Neural progenitor cell (in vitro differentiated cells): ENCODE data around the gene FLNA. TPM values are rescaled to one million over a fixed set of nuclear protein-coding genes. Genes with fewer than 3 reads are reported as not detected.

Experiments
- DNase-seq: peaks from one replicate; pipeline ENCODE4 v3.0.0-alpha.2; 2016; ENCODE audit warnings: low spot score
- H2AFZ ChIP-seq: fragments of 200-600 bp; sonication (generic); replicated peaks from 2 replicates; pipeline ENCODE4 v1.6.1; 2016; ENCODE audit warnings: antibody characterized with exemption
- H3F3A ChIP-seq: fragments of 200-600 bp; sonication (generic); 2 replicates; pipeline ENCODE4 v1.6.1; 2016; ENCODE audit warnings: antibody characterized with exemption, low read depth
- H3K27ac ChIP-seq: fragments of 200-600 bp; sonication (generic); 2 replicates; pipeline ENCODE4 v1.5.1; 2016; ENCODE audit warnings: mild to moderate bottlenecking
- H3K27me3 ChIP-seq: fragments of 200-600 bp; sonication (generic); 2 replicates; pipeline ENCODE4 v1.6.1; 2016; ENCODE audit warnings: mild to moderate bottlenecking, moderate library complexity
- H3K36me3 ChIP-seq: fragments of 200-600 bp; sonication (generic); 2 replicates; pipeline ENCODE4 v1.5.1; 2016
- H3K4me1 ChIP-seq: fragments of 200-600 bp; sonication (generic); 2 replicates; pipeline ENCODE4 v1.6.1; 2016; ENCODE audit warnings: mixed run types
- H3K4me2 ChIP-seq: fragments of 200-600 bp; sonication (generic); 2 replicates; pipeline ENCODE4 v1.6.1; 2016
- H3K4me3 ChIP-seq: fragments of 200-600 bp; sonication (generic); 2 replicates; pipeline ENCODE4 v1.5.1; 2016
- H3K79me2 ChIP-seq: fragments of 200-600 bp; sonication (generic); 2 replicates; pipeline ENCODE4 v1.6.1; 2016; ENCODE audit warnings: low read depth
- H3K9ac ChIP-seq: fragments of 200-600 bp; sonication (generic); 2 replicates; pipeline ENCODE4 v1.6.1; 2016
- H3K9me3 ChIP-seq: fragments of 200-600 bp; sonication (generic); 2 replicates; pipeline ENCODE4 v1.5.1; 2016; ENCODE audit warnings: low read depth
- H4K20me1 ChIP-seq: fragments of 200-600 bp; sonication (generic); 2 replicates; pipeline ENCODE4 v1.6.1; 2016; ENCODE audit warnings: low read depth
- H3K27ac Mint-ChIP-seq: 3 replicates; pipeline ENCODE4 v1.8.0; 2021; ENCODE audit warnings: mixed read lengths
- H3K27me3 Mint-ChIP-seq: 2 replicates; pipeline ENCODE4 v1.8.0; 2022; ENCODE audit warnings: low read depth, mild to moderate bottlenecking, inconsistent platforms, moderate library complexity, mixed read lengths; ENCODE audit not compliant: insufficient read depth
- H3K36me3 Mint-ChIP-seq: 3 replicates; pipeline ENCODE4 v1.8.0; 2021; ENCODE audit warnings: mixed read lengths
- H3K4me1 Mint-ChIP-seq: 3 replicates; pipeline ENCODE4 v1.8.0; 2021; ENCODE audit warnings: mixed read lengths
- H3K4me3 Mint-ChIP-seq: 3 replicates; pipeline ENCODE4 v1.8.0; 2021; ENCODE audit warnings: mild to moderate bottlenecking, moderate library complexity, mixed read lengths
- H3K9me3 Mint-ChIP-seq: 3 replicates; pipeline ENCODE4 v1.8.0; 2020; ENCODE audit warnings: mixed read lengths
- EZH2 ChIP-seq: fragments of 200-600 bp; sonication (generic); IDR thresholded peaks from 2 replicates; pipeline ENCODE4 v1.6.1; 2017; ENCODE audit warnings: antibody characterized with exemption, mild to moderate bottlenecking, moderate library complexity
- EZH2phosphoT487 ChIP-seq: fragments of 200-600 bp; sonication (generic); IDR thresholded peaks from 2 replicates; pipeline ENCODE4 v1.6.1; 2017; ENCODE audit warnings: antibody characterized with exemption
- total RNA-seq: library from RNA; depleted of rRNA; stranded (reverse); fragments of >200 nt; gene quantifications from 2 replicates; pipeline ENCODE4 v1.2.3, GENCODE V29; 2015; ENCODE audit warnings: low replicate concordance
- TF ChIP-seq, protein P1 (sequence below): fragments of 200-600 bp; sonication (generic); IDR thresholded peaks from 2 replicates; pipeline ENCODE4 v1.5.1; 2017; ENCODE audit warnings: antibody characterized with exemption, mild to moderate bottlenecking

The FLNA gene
- total RNA-seq, 1 donor from 2014 or later = 189 TPM

DNA sequence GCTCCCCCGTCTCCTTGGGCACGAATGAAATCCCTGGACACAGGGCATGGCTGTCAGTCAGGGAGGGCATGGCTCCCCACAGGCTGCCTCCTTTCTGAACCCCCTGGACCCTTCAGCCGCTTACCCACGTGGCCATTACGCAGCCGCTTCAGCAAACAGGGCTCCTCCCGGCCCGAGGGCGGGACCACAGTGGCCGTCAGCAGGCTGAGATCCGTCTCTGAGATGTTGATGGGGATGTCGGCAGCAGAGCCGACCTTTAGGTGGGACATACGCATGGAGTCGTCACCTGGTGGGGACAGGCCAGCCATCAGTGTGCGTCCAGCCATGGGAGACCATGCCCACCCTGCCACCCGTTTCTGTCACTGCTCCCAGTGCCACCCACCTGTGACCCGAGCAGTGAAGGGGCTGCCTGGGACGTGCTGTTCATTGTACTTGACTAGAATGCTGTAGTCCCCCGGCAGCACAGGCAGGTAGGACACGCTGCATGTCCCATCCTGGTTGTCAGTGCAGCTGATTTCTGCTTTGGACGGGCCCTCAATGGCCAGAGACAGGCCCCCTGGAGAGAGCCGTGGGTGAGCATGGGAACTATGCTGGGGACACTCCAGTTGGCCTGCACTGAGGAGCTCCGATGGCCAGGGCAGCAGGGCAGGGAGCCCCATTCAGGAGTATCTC, 21.1 kb downstream of the FLNA start:
- H3K4me3 ChIP-seq = no peak overlapping the region
- H3K27ac Mint-ChIP-seq = no peak overlapping the region
- peaks cover 2% of the 10 kb centered on the region for H3K36me3 Mint-ChIP-seq
- H4K20me1 ChIP-seq = peaks cover 52% of the 10 kb centered on the region
- no peaks in the 10 kb centered on the region for H3K4me1 ChIP-seq
- no peaks in the 10 kb centered on the region for H3K27me3 ChIP-seq
- no peak overlapping the region for H2AFZ ChIP-seq
- no peak for TF ChIP-seq EZH2
- TF ChIP-seq, protein P1, sequence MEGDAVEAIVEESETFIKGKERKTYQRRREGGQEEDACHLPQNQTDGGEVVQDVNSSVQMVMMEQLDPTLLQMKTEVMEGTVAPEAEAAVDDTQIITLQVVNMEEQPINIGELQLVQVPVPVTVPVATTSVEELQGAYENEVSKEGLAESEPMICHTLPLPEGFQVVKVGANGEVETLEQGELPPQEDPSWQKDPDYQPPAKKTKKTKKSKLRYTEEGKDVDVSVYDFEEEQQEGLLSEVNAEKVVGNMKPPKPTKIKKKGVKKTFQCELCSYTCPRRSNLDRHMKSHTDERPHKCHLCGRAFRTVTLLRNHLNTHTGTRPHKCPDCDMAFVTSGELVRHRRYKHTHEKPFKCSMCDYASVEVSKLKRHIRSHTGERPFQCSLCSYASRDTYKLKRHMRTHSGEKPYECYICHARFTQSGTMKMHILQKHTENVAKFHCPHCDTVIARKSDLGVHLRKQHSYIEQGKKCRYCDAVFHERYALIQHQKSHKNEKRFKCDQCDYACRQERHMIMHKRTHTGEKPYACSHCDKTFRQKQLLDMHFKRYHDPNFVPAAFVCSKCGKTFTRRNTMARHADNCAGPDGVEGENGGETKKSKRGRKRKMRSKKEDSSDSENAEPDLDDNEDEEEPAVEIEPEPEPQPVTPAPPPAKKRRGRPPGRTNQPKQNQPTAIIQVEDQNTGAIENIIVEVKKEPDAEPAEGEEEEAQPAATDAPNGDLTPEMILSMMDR = no peak
- TF ChIP-seq EZH2phosphoT487 = no peak
- H3K79me2 ChIP-seq = no peaks in the 10 kb centered on the region
- peaks cover under 1% of the 10 kb centered on the region for H3K4me1 Mint-ChIP-seq
- no peak for DNase-seq
- H3K9me3 Mint-ChIP-seq = peaks cover 4% of the 10 kb centered on the region
- no peak overlapping the region for H3K4me2 ChIP-seq
- H3K27me3 Mint-ChIP-seq = peaks cover 11% of the 10 kb centered on the region
- no peak overlapping the region for H3K27ac ChIP-seq
- H3K36me3 ChIP-seq = no peaks in the 10 kb centered on the region
- H3K4me3 Mint-ChIP-seq = no peak overlapping the region
- no peak overlapping the region for H3K9ac ChIP-seq
- H3K9me3 ChIP-seq = no peaks in the 10 kb centered on the region
- peaks cover 4% of the 10 kb centered on the region for H3F3A ChIP-seq

DNA sequence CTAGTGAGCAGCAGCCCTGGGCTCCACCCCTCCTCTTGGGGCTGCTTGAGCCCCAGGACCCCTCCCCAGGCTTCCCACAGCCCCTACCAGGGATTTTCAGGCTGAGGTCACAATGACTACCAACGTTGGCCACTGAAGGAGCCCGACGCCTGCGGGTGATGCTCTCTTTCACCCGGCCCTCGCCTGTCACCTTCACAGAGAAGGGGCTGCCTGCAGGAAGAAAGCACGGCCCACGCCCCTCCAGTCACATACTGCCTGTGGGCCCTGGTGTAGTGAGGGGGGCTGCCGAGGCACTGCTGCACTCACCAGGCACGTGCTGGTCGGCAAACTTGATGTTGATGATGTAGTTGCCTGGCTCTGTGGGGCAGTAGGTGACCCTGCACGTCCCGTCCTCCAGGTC, 22.0 kb downstream of the FLNA start:
- no peak overlapping the region for H3K9ac ChIP-seq
- peaks cover 51% of the 10 kb centered on the region for H4K20me1 ChIP-seq
- no peak overlapping the region for H3K4me3 Mint-ChIP-seq
- no peak overlapping the region for H2AFZ ChIP-seq
- no peaks in the 10 kb centered on the region for H3K79me2 ChIP-seq
- H3K27ac ChIP-seq = no peak overlapping the region
- DNase-seq = no peak
- peaks cover 7% of the 10 kb centered on the region for H3F3A ChIP-seq
- H3K27ac Mint-ChIP-seq = no peak overlapping the region
- peaks cover 5% of the 10 kb centered on the region for H3K9me3 Mint-ChIP-seq
- H3K36me3 Mint-ChIP-seq = peaks cover 2% of the 10 kb centered on the region
- no peaks in the 10 kb centered on the region for H3K27me3 ChIP-seq
- H3K4me3 ChIP-seq = no peak overlapping the region
- H3K4me2 ChIP-seq = no peak overlapping the region
- TF ChIP-seq, protein P1 = no peak
- TF ChIP-seq EZH2phosphoT487 (no peak), EZH2 (no peak)
- H3K27me3 Mint-ChIP-seq = peaks cover 11% of the 10 kb centered on the region
- no peaks in the 10 kb centered on the region for H3K36me3 ChIP-seq
- peaks cover 4% of the 10 kb centered on the region for H3K4me1 Mint-ChIP-seq
- H3K4me1 ChIP-seq = no peaks in the 10 kb centered on the region
- no peaks in the 10 kb centered on the region for H3K9me3 ChIP-seq

DNA sequence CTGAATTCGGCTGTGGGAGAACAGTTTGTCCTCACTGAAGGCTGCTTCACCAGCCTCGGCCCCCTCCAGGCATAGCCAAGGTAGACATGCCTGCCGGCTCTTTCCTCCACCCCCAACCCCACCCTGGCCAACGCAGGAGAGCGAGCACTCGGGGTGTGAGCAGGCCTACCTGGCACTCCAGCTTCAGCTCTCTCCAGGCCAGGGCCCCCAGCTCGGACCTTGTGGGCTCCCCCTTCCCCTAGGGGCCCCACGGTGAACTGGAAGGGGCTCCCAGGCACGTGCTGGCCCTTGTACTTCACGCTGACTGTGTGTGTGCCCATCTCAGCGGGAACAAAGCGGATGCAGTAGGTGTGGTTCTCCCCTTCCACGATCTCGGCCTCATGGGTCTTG, 22.4 kb downstream of the FLNA start:
- H3F3A ChIP-seq = peaks cover 10% of the 10 kb centered on the region
- Mint-ChIP-seq H3K4me1 (peaks cover 9% of the 10 kb centered on the region), H3K4me3 (no peak overlapping the region), H3K27ac (no peak overlapping the region), H3K27me3 (peaks cover 15% of the 10 kb centered on the region), H3K9me3 (peaks cover 9% of the 10 kb centered on the region), H3K36me3 (peaks cover 2% of the 10 kb centered on the region)
- no peaks in the 10 kb centered on the region for H3K36me3 ChIP-seq
- no peak overlapping the region for H3K27ac ChIP-seq
- no peak for DNase-seq
- no peak overlapping the region for H3K9ac ChIP-seq
- no peaks in the 10 kb centered on the region for H3K27me3 ChIP-seq
- H3K4me1 ChIP-seq = no peaks in the 10 kb centered on the region
- peaks cover 47% of the 10 kb centered on the region for H4K20me1 ChIP-seq
- no peak overlapping the region for H3K4me3 ChIP-seq
- no peak overlapping the region for H2AFZ ChIP-seq
- TF ChIP-seq EZH2 (no peak), EZH2phosphoT487 (no peak)
- TF ChIP-seq, protein P1 = no peak
- no peak overlapping the region for H3K4me2 ChIP-seq
- no peaks in the 10 kb centered on the region for H3K79me2 ChIP-seq
- no peaks in the 10 kb centered on the region for H3K9me3 ChIP-seq
